Stimulated activated CD8-positive, alpha-beta memory T cell treated with anti-CD3 and anti-CD28 coated beads, Interleukin-12 subunit alpha, Interleukin-12 subunit beta, amount 100 ng/mL, for 1 hour (primary cell): Measurements from ENCODE around the gene RIN1.
A peak's percentile ranks its signal among the peaks of the same experiment; 100 is the strongest.
"Not testable (repeated sequence)": the region's sequence is repeated elsewhere in the genome, so short reads cannot be mapped to it uniquely, and the experiment has no call there.

Experiments
- DNase-seq: peaks from one replicate; pipeline ENCODE4 v3.0.0-alpha.2; 2020; ENCODE audit warnings: low read depth

Gene RIN1

GRCh38 chr11:66360406-66361073 lies 24.3 kb upstream of the RIN1 start:
- no peak for DNase-seq

GRCh38 chr11:66359662-66360087 lies 23.4 kb upstream of the RIN1 start:
- DNase-seq: no peak

GRCh38 chr11:66350560-66351235 lies 14.5 kb upstream of the RIN1 start:
- not testable (repeated sequence) for DNase-seq

- DNase-seq: no peak
Observed at GRCh38 chr11:66349084-66349386, 12.8 kb upstream of the RIN1 start.

- DNase-seq: peak; percentile 62
Observed at GRCh38 chr11:66347425-66348276, 11.4 kb upstream of the RIN1 start, which contains the start of gene B4GAT1. B4GAT1 (minus strand) TSS chr11:66347629; CDS start chr11:66347545, 84 bp downstream.

GRCh38 chr11:66346476-66347424 lies 10.5 kb upstream of the RIN1 start:
- DNase-seq: no peak

GRCh38 chr11:66345316-66345649 lies 9.0 kb upstream of the RIN1 start:
- DNase-seq: no peak

GRCh38 chr11:66344550-66345315 lies 8.5 kb upstream of the RIN1 start, which contains the start of gene BRMS1:
BRMS1 (minus strand) TSS chr11:66345104; CDS start chr11:66342234, 2,870 bp downstream.
- peak; percentile 95 for DNase-seq

GRCh38 chr11:66343176-66343575 lies 6.9 kb upstream of the RIN1 start:
- DNase-seq: no peak

GRCh38 chr11:66341502-66342126 lies 5.4 kb upstream of the RIN1 start:
- DNase-seq: no peak

- no peak for DNase-seq
Observed at GRCh38 chr11:66340596-66341501, 4.6 kb upstream of the RIN1 start.

GRCh38 chr11:66339686-66340483 lies 3.7 kb upstream of the RIN1 start:
- no peak for DNase-seq

- no peak for DNase-seq
Observed at GRCh38 chr11:66339162-66339675, 3.0 kb upstream of the RIN1 start.

GRCh38 chr11:66338276-66339161 lies 2.3 kb upstream of the RIN1 start:
- DNase-seq: no peak

GRCh38 chr11:66337103-66337899 lies 1.1 kb upstream of the RIN1 start:
- DNase-seq: no peak

- DNase-seq: no peak
Observed at GRCh38 chr11:66335531-66336233, 552 bp downstream of the RIN1 start.
